DMS53 treated with DMSO at 0.1 percent for 48 hours (cell line): ENCODE measurements around the gene RAB8A.
"Not testable (repeated sequence)": the region's sequence is repeated elsewhere in the genome, so short reads cannot be mapped to it uniquely, and the experiment has no call there.

Source experiments
- DNase-seq: peaks from one replicate; lab custom pipeline; 2025; ENCODE audit not compliant: unreplicated experiment; lab: John Stamatoyannopoulos, UW

Gene RAB8A

GRCh38 chr19:16077984-16078758, 33.5 kb upstream of the RAB8A start:
- no peak for DNase-seq

GRCh38 chr19:16078759-16079707, 32.7 kb upstream of the RAB8A start:
- DNase-seq = no peak

GRCh38 chr19:16084067-16084685, 27.5 kb upstream of the RAB8A start:
- DNase-seq = no peak

- no peak for DNase-seq
Measured at GRCh38 chr19:16085115-16085514, 26.6 kb upstream of the RAB8A start.

- not testable (repeated sequence) for DNase-seq
Measured at GRCh38 chr19:16087404-16087803, 24.3 kb upstream of the RAB8A start.

- no peak for DNase-seq
Measured at GRCh38 chr19:16087940-16088339, 23.7 kb upstream of the RAB8A start.

GRCh38 chr19:16088351-16089009, 23.2 kb upstream of the RAB8A start:
- DNase-seq = no peak

GRCh38 chr19:16089010-16089846, 22.5 kb upstream of the RAB8A start:
- no peak for DNase-seq

- no peak for DNase-seq
Measured at GRCh38 chr19:16091546-16092475, 19.9 kb upstream of the RAB8A start.

GRCh38 chr19:16094360-16095070, 17.2 kb upstream of the RAB8A start:
- no peak for DNase-seq

- no peak for DNase-seq
Measured at GRCh38 chr19:16095071-16095571, 16.6 kb upstream of the RAB8A start.

- DNase-seq = no peak
Measured at GRCh38 chr19:16096280-16096855, 15.3 kb upstream of the RAB8A start.

GRCh38 chr19:16098416-16098768, 13.3 kb upstream of the RAB8A start:
- DNase-seq = no peak

- DNase-seq = no peak
Measured at GRCh38 chr19:16098821-16099220, 12.9 kb upstream of the RAB8A start.

- not testable (repeated sequence) for DNase-seq
Measured at GRCh38 chr19:16099314-16099965, 12.2 kb upstream of the RAB8A start.

GRCh38 chr19:16100524-16100923, 11.2 kb upstream of the RAB8A start:
- DNase-seq = no peak

- no peak for DNase-seq
Measured at GRCh38 chr19:16104722-16105121, 7.0 kb upstream of the RAB8A start.
